GM18858 (cell line): ENCODE results near the gene ACBD3.

ENCODE experiments used
- ATAC-seq: cut with Tn5 transposase; IDR thresholded peaks from one replicate; pipeline ENCODE4 v1.9.1; 2021; ENCODE audit not compliant: unreplicated experiment

ACBD3 gene

DNA sequence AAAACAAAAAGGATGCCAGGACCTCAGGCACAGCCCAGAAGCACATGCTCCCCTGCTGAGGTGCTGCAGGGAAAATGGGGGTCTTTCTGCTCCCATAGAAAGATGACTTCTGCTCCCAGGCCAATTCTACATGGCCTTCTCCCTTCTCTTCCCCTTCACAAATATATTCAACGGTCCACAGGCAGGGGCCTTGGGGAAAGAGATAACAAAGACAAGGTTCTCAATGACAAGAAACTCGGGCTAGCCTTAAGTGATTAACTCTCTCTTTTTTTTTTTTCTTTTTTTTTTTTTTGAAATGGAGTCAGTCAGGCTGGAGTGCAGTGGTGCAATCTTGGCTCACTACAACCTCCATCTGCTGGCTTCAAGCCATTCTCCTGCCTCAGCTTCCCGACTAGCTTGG, 69.9 kb downstream of the ACBD3 start:
- no peak for ATAC-seq

GRCh38 chr1:226112626-226113025, 73.9 kb downstream of the ACBD3 start:
- ATAC-seq, result no peak

GRCh38 chr1:226111883-226112261, 74.7 kb downstream of the ACBD3 start:
- ATAC-seq, result no peak

DNA sequence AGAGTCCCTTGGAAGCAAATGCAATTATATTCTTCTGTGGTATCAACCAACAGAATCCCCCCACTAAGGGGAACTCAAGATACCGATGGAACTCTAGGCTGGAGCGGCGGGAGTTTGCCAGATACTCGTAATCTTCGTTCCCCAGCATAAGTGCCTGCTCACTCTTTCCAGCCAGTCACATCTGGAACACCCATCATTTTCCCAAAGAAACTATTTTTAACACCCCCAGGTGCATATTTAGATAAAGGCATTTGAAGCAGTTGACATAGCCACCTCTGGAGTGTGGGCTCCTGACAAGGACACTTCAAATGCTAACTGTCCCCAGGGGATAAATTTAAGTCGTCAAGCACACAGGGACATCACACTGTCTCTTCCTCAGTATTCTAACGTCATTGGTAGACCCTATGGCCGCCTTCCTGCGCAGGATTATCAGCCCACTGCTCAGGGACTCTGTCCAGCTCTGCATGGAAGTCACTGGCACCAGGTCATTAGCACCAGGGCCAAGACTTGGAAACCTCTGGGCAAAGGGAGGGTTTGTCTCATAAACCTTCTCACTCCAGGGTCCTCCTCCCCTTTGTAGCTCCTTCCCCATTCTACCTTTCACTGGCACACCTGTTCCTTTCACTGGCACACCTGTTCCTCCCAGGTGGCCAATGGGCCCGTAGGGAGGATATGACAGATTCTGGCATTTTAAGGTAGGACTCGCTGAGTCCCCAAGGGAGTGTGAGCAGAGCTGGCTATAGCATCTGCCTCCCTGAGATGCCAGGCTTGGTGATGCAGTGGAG, 75.3 kb downstream of the ACBD3 start:
- ATAC-seq, result no peak

GRCh38 chr1:226110249-226111097, 76.1 kb downstream of the ACBD3 start:
- ATAC-seq, result peak; percentile 79

GRCh38 chr1:226109829-226110248, 76.7 kb downstream of the ACBD3 start:
- ATAC-seq, result peak; percentile 48

DNA sequence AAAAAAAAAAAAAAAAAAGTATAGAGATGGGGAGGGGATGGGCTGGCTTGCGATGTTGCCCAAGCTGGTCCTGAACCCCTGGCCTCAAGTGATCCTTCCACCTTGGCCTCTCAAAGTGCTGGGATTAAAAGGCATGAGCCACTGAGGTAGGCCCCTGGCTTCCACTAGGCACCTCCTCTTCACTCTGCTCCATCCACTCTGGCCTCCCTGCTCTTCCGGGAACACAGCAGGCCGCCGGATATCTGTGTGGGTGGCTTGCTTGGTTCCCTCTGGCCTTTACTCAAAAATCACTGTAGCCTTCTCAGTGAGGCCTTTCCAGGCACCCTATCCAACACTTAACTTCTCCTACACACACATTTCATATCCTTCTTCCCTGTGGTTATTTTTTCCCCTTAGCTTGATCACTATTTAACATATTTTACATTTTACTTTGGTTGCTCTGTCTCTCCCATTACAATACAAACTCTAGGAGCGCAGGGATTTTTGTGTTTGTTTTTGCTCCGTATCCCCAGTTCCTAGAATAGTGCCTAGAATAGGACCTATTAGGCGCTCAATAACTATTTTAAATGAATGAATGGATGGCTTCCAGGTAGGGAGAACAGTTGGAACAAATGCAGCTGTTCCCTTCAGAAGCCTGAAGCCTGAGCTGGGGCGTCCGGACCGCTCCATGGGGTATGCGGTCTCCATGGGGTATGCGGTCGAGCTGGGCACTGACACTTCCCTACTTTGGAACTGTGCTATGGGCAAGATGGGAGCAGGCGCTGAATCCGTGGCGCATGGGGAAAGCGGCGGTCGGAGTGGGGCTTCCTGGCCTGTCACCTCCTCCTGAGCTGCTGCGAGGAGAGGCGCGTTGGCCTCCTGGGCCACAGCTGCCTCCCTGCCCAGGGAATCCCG, 77.4 kb downstream of the ACBD3 start:
- ATAC-seq, result no peak

- ATAC-seq, result no peak
These were observed 78.8 kb downstream of the ACBD3 start for GRCh38 chr1:226107471-226108460.

DNA sequence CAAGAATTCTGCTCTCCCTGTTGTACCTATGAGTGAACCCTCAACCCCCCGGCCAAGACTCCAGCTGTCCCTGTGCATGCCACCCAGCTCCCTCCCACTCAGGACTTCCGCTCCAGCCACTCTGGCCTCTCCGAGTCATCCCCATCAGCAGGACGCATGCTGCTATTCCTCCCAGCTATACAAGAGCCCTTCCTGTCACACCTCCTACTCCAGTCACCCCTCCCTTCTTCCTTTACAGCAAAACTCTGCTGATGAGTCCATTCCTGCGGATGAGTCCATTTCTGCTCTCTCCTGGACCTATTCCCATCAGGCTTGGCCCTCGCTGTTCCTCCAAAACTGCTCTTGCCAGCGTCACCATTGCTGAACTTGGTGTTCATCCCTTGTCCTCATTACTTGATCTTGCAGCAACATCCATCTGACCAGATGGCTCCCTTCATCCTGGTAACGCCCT, 81.8 kb downstream of the ACBD3 start:
- no peak for ATAC-seq

DNA sequence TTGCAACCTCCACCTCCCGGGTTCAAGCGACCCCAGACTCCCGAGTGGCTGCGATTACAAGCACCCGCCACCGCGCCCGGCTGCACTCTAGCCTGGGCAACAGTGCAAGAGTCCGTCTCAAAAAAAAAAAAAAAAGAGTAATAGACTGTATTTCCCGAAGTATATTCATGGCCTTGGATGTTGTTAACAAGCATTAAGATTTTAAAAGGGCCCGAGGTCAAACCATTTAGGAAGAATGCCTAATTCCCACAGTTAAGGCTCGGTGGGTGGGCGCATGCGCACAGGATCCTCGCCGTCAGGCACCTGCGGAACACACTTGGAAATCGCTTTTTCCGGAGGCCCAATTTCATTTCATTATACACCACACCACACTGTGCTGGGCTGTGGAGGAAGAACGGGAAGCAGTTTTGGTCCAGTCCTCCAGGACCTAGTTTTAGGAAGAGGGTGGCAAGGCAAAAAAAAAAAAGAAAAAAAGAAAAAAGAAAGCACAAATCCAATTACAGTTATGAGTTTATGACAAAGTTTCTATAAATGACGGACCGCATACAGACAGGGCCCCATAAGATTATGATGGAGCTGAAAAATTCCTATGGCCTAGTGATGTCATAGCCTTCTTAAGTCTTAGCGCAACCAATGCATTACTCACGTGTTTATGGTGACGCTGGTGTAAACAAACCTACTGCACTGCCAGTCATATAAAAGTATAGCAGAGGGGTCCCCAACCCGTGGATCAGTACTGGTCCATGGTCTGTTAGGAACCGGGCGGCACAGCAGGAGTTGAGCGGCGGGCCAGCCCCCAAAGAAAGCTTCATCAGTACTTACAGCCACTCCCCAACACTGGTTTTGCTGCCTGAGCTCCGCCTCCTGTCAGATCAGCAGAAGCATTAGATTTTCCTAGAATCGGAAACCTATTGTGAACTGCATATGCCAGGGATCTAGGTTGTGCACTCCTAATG, 85.8 kb downstream of the ACBD3 start:
- ATAC-seq, result no peak

GRCh38 chr1:226098870-226099835, 87.4 kb downstream of the ACBD3 start:
- ATAC-seq, result no peak

DNA sequence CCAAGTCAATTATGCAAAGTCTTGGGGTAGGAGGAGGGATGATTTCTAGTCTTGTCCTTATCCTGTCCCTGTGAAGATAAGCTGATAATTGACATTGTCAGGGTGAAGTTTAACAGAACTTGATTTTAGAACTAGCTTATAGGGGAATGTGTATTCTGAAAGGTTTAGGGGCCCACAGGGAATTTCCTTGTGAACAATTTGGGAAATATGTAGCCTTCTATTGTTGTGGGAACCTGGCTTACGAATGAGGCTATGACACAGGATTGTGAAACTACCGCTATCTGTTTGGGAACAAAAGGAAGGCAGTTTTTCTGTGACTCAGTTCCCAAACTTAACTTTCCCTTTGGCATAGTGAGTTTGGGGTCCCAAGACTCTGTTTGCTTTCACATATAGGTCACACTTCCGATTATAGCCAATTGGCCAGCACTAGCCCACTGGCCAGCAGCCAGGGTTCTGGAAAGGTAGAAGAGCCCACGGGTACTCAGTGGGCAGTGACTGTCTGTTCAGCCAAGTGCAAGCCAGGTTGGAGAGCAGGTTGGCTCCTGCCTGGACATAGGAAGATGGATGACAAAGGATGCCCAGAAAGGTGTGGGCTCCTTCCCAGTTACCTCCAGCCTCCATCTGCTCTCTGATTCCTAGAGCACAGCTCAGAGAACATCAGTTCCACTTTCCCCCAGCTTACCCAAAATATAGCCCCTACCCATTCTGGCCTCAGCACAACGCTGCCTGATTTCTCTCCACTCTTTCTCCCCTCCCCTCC, 88.5 kb downstream of the ACBD3 start:
- no peak for ATAC-seq

- ATAC-seq, result no peak
These were observed 91.3 kb downstream of the ACBD3 start for GRCh38 chr1:226095286-226095685.
